Measurements from ENCODE around the gene IVL. TPM values are rescaled to one million over a fixed set of nuclear protein-coding genes. Genes with fewer than 3 reads are reported as not detected.

The IVL gene
- total RNA-seq, 1 donor from 2014 or later: 2.3 TPM

Other genes with a start within 250 kb of the IVL start
- not detected in 2 replicates for gene LCE2D, start 245.2 kb upstream of the IVL start, total RNA-seq
- not detected in 2 replicates for gene LCE2C, start 233.3 kb upstream of the IVL start, total RNA-seq
- not detected in 2 replicates for gene LCE2B, start 222.4 kb upstream of the IVL start, total RNA-seq
- not detected in 2 replicates for gene LCE2A, start 210.2 kb upstream of the IVL start, total RNA-seq
- gene LCE4A, start 200.4 kb upstream of the IVL start, total RNA-seq: not detected in 2 replicates
- gene KPRP, start 150.5 kb upstream of the IVL start, total RNA-seq: not detected in 2 replicates
- not detected in 2 replicates for gene LCE1F, start 133.4 kb upstream of the IVL start, total RNA-seq
- gene LCE1E, start 122.3 kb upstream of the IVL start, total RNA-seq: not detected in 2 replicates
- gene LCE1D, start 111.8 kb upstream of the IVL start, total RNA-seq: not detected in 2 replicates
- gene LCE1C, start 101.9 kb upstream of the IVL start, total RNA-seq: not detected in 2 replicates
- gene LCE1B, start 96.6 kb upstream of the IVL start, total RNA-seq: not detected in 2 replicates
- gene LCE1A, start 81.1 kb upstream of the IVL start, total RNA-seq: not detected in 2 replicates
- not detected in 2 replicates for gene LCE6A, start 65.7 kb upstream of the IVL start, total RNA-seq
- not detected in 2 replicates for gene LCE7A, start 48.5 kb upstream of the IVL start, total RNA-seq
- not detected in 2 replicates for gene SMCP, start 30.2 kb upstream of the IVL start, total RNA-seq
- not detected in 2 replicates for gene SPRR5, start 38.7 kb downstream of the IVL start, total RNA-seq
- gene SPRR4, start 62.1 kb downstream of the IVL start, total RNA-seq: not detected in 2 replicates
- not detected in 2 replicates for gene SPRR1A, start 75.5 kb downstream of the IVL start, total RNA-seq
- 1.1 TPM in 1 of 2 replicates, not detected in the other for gene SPRR3, start 93.2 kb downstream of the IVL start, total RNA-seq
- 0.63 TPM in 1 of 2 replicates, not detected in the other for gene SPRR1B, start 122.7 kb downstream of the IVL start, total RNA-seq
- gene SPRR2D, start 132.6 kb downstream of the IVL start, total RNA-seq: 2.4 and 8.0 TPM in 2 replicates
- 1.0 and 3.9 TPM in 2 replicates for gene SPRR2A, start 149.0 kb downstream of the IVL start, total RNA-seq
- gene SPRR2B, start 163.1 kb downstream of the IVL start, total RNA-seq: not detected in 2 replicates
- gene SPRR2E, start 186.0 kb downstream of the IVL start, total RNA-seq: not detected in 2 replicates
- not detected in 2 replicates for gene SPRR2F, start 205.0 kb downstream of the IVL start, total RNA-seq
- not detected in 2 replicates for gene SPRR2G, start 242.3 kb downstream of the IVL start, total RNA-seq